IMR-90 (cell line): ENCODE data around the gene PRSS38. TPM values are rescaled to one million over a fixed set of nuclear protein-coding genes. Genes with fewer than 3 reads are reported as not detected.
A peak's percentile ranks its signal among the peaks of the same experiment; 100 is the strongest.

Experiments used
- ATAC-seq: fragments of 200-7000 bp; cut with Tn5 transposase; 2 replicates; pipeline ENCODE4 v1.9.1; 2020; ENCODE audit warnings: low read depth, mild to moderate bottlenecking, moderate library complexity
- BruUV-seq: library from RNA; stranded (reverse); fragments of 400-500 nt; replicated peaks from 2 replicates; lab custom pipeline; 2021; lab: Mats Ljungman, UMichigan
- CTCF ChIA-PET: fragments of 300-600 bp; formaldehyde crosslinking; extraction: SDS; loops from one replicate; lab custom pipeline; 2021; ENCODE audit warnings: antibody characterized with exemption; lab: Yijun Ruan, JAX
- POLR2A ChIA-PET: fragments of 300-600 bp; sonication (Branson Sonifier 250); formaldehyde crosslinking; loops from one replicate; lab custom pipeline; 2022; ENCODE audit warnings: antibody characterized with exemption; ENCODE audit not compliant: unreplicated experiment; lab: Charles Lee
- DNase-seq: peaks from one replicate; pipeline ENCODE4 v3.0.0; 2013
- H2AFZ ChIP-seq: replicated peaks from 2 replicates; pipeline ENCODE3; 2013; ENCODE audit warnings: low read length, mild to moderate bottlenecking; ENCODE audit not compliant: poor library complexity
- H2AK5ac ChIP-seq: 2 replicates; pipeline ENCODE4 v1.6.1; 2013; ENCODE audit warnings: low read depth, low read length, inconsistent platforms
- H2AK9ac ChIP-seq: replicated peaks from 2 replicates; pipeline ENCODE3; 2013; ENCODE audit warnings: mild to moderate bottlenecking, low read depth, low read length, moderate library complexity; ENCODE audit not compliant: poor library complexity
- H2BK120ac ChIP-seq: 2 replicates; pipeline ENCODE4 v1.6.1; 2013; ENCODE audit warnings: low read depth, low read length, inconsistent platforms
- H2BK15ac ChIP-seq: 3 replicates; pipeline ENCODE4 v1.6.1; 2013; ENCODE audit warnings: low read depth, low read length, inconsistent platforms
- H2BK20ac ChIP-seq: 2 replicates; pipeline ENCODE4 v1.6.1; 2013; ENCODE audit warnings: low read depth, mild to moderate bottlenecking, inconsistent platforms, low read length, moderate library complexity
- H2BK5ac ChIP-seq: 2 replicates; pipeline ENCODE4 v1.6.1; 2013; ENCODE audit warnings: mild to moderate bottlenecking, low read depth, low read length, inconsistent platforms; ENCODE audit not compliant: poor library complexity, severe bottlenecking
- H3K14ac ChIP-seq: replicated peaks from 2 replicates; pipeline ENCODE4 v1.6.1; 2013; ENCODE audit warnings: low read depth, low read length, inconsistent platforms
- H3K18ac ChIP-seq: 2 replicates; pipeline ENCODE4 v1.6.1; 2013; ENCODE audit warnings: low read depth, low read length, control low read depth
- H3K23ac ChIP-seq: 2 replicates; pipeline ENCODE4 v1.6.1; 2013; ENCODE audit warnings: low read depth, low read length, inconsistent platforms
- H3K27ac ChIP-seq: 2 replicates; pipeline ENCODE4 v1.5.1; 2013; ENCODE audit warnings: mild to moderate bottlenecking, control low read depth, low read length; ENCODE audit not compliant: insufficient read depth
- H3K27me3 ChIP-seq: 2 replicates; pipeline ENCODE4 v1.6.1; 2013; ENCODE audit warnings: low read length; ENCODE audit not compliant: control insufficient read depth, insufficient read depth
- H3K36me3 ChIP-seq: 2 replicates; pipeline ENCODE4 v1.6.1; 2013; ENCODE audit warnings: low read length, mixed read lengths; ENCODE audit not compliant: control insufficient read depth, insufficient read depth
- H3K4ac ChIP-seq: 2 replicates; pipeline ENCODE4 v1.6.1; 2013; ENCODE audit warnings: low read depth, low read length, inconsistent platforms
- H3K4me1 ChIP-seq: 2 replicates; pipeline ENCODE4 v1.6.1; 2013; ENCODE audit warnings: low read length, mixed read lengths; ENCODE audit not compliant: control insufficient read depth, insufficient read depth
- H3K4me2 ChIP-seq: 2 replicates; pipeline ENCODE4 v1.6.1; 2013; ENCODE audit warnings: low read depth, mild to moderate bottlenecking, control low read depth, low read length, moderate library complexity
- H3K4me3 ChIP-seq: 2 replicates; pipeline ENCODE4 v1.5.1; 2013; ENCODE audit warnings: low read depth, mild to moderate bottlenecking, control low read depth, low read length, moderate library complexity; ENCODE audit not compliant: insufficient read depth
- H3K56ac ChIP-seq: 2 replicates; pipeline ENCODE4 v1.6.1; 2013; ENCODE audit warnings: low read length, inconsistent platforms; ENCODE audit not compliant: insufficient read depth; ENCODE audit errors: extremely low read depth
- H3K79me1 ChIP-seq, 2 experiments: 2 replicates each; pipeline ENCODE4 v1.6.1; 2013; ENCODE audit warnings: low read length in 2 of 2, inconsistent platforms in 1 of 2, low read depth in 1 of 2
- H3K9ac ChIP-seq: 2 replicates; pipeline ENCODE4 v1.6.1; 2013; ENCODE audit warnings: low read depth, low read length, control low read depth
- H3K9me1 ChIP-seq: 2 replicates; pipeline ENCODE4 v1.6.1; 2013; ENCODE audit warnings: low read length, inconsistent platforms; ENCODE audit not compliant: insufficient read depth
- H3K9me3 ChIP-seq: 2 replicates; pipeline ENCODE4 v1.6.1; 2013; ENCODE audit warnings: low read length; ENCODE audit not compliant: control insufficient read depth, insufficient read depth
- H4K20me1 ChIP-seq: 2 replicates; pipeline ENCODE4 v1.6.1; 2013; ENCODE audit warnings: low read length, inconsistent platforms; ENCODE audit not compliant: insufficient read depth
- H4K5ac ChIP-seq: 2 replicates; pipeline ENCODE4 v1.6.1; 2013; ENCODE audit warnings: mild to moderate bottlenecking, low read depth, low read length, control low read depth
- H4K8ac ChIP-seq, 2 experiments: 2 replicates each; pipeline ENCODE4 v1.6.1; 2013; ENCODE audit warnings: low read depth in 2 of 2, low read length in 2 of 2, control low read depth in 1 of 2, inconsistent platforms in 1 of 2
- H4K91ac ChIP-seq: 2 replicates; pipeline ENCODE4 v1.6.1; 2013; ENCODE audit warnings: low read depth, low read length, inconsistent platforms; ENCODE audit not compliant: insufficient read depth
- BHLHE40 ChIP-seq: fragments of 150-350 bp; IDR thresholded peaks from 2 replicates; pipeline ENCODE4 v1.6.1; 2016; ENCODE audit warnings: mild to moderate bottlenecking, low read depth, low read length
- CEBPB ChIP-seq: IDR thresholded peaks from 2 replicates; pipeline ENCODE4 v1.6.1; 2012; ENCODE audit warnings: low read depth, low read length, improper control_type of control experiment
- CHD1 ChIP-seq: IDR thresholded peaks from 2 replicates; pipeline ENCODE4 v1.6.1; 2012; ENCODE audit warnings: low read depth, low read length, improper control_type of control experiment
- CTCF ChIP-seq: conservative IDR thresholded peaks from 2 replicates; pipeline ENCODE4 v1.5.1; 2012; ENCODE audit warnings: mild to moderate bottlenecking, low read depth, low read length, improper control_type of control experiment
- ELK1 ChIP-seq: fragments of 150-350 bp; IDR thresholded peaks from 2 replicates; pipeline ENCODE4 v1.6.1; 2016; ENCODE audit warnings: low read depth, mild to moderate bottlenecking, low read length, moderate library complexity, borderline replicate concordance
- FOS ChIP-seq: fragments of 150-350 bp; IDR thresholded peaks from 2 replicates; pipeline ENCODE4 v1.6.1; 2016; ENCODE audit warnings: low read depth, low read length
- MAFK ChIP-seq: IDR thresholded peaks from 2 replicates; pipeline ENCODE4 v1.6.1; 2012; ENCODE audit warnings: low read depth, low read length, improper control_type of control experiment
- MAZ ChIP-seq: IDR thresholded peaks from 2 replicates; pipeline ENCODE4 v1.6.1; 2012; ENCODE audit warnings: low read depth, mild to moderate bottlenecking, low read length, improper control_type of control experiment, moderate library complexity, borderline replicate concordance
- MXI1 ChIP-seq: IDR thresholded peaks from 2 replicates; pipeline ENCODE4 v1.6.1; 2012; ENCODE audit warnings: low read depth, mild to moderate bottlenecking, low read length, moderate library complexity, borderline replicate concordance
- NFE2L2 ChIP-seq: fragments of 150-350 bp; IDR thresholded peaks from 2 replicates; pipeline ENCODE4 v1.6.1; 2016; ENCODE audit warnings: low read depth, mild to moderate bottlenecking, low read length
- POLR2A ChIP-seq: IDR thresholded peaks from 2 replicates; pipeline ENCODE4 v1.6.1; 2012; ENCODE audit warnings: mild to moderate bottlenecking, low read depth, low read length
- RAD21 ChIP-seq: IDR thresholded peaks from 2 replicates; pipeline ENCODE4 v1.6.1; 2012; ENCODE audit warnings: low read length, improper control_type of control experiment
- RCOR1 ChIP-seq: IDR thresholded peaks from 2 replicates; pipeline ENCODE4 v1.6.1; 2012; ENCODE audit warnings: mild to moderate bottlenecking, low read length, improper control_type of control experiment; ENCODE audit not compliant: insufficient replicate concordance
- RFX5 ChIP-seq: IDR thresholded peaks from 2 replicates; pipeline ENCODE4 v1.8.0; 2012; ENCODE audit warnings: low read depth, mild to moderate bottlenecking, low read length, moderate library complexity
- SMC3 ChIP-seq: fragments of 150-350 bp; IDR thresholded peaks from 2 replicates; pipeline ENCODE4 v1.6.1; 2016; ENCODE audit warnings: low read depth, mild to moderate bottlenecking, antibody characterized with exemption, low read length, moderate library complexity
- USF2 ChIP-seq: fragments of 150-350 bp; IDR thresholded peaks from 2 replicates; pipeline ENCODE4 v1.6.1; 2017; ENCODE audit warnings: mild to moderate bottlenecking, antibody characterized with exemption, low read length, low read depth
- WGBS, 2 experiments: methylation state at CpG; one replicate each; pipeline versions ENCODE4 v1.1.5 to v1.1.7; 2013; ENCODE audit warnings: missing lambda C conversion rate in 2 of 2; ENCODE audit not compliant: insufficient read length in 1 of 2; ENCODE audit errors: extremely low coverage in 2 of 2; 5-methylcytosine and 5-hydroxymethylcytosine counted together
- dilution Hi-C: fragments of 300-500 bp; cut with HindIII; formaldehyde crosslinking; loops from one replicate; pipeline ENCODE4 v1.14.3; 2018; ENCODE audit warnings: low sequenced_read_pairs; ENCODE audit not compliant: unreplicated experiment
- in situ Hi-C: fragments of 300-500 bp; cut with MboI; formaldehyde crosslinking; loops from 3 replicates; pipeline ENCODE4 v1.14.3; 2019; ENCODE audit warnings: low sequenced_read_pairs, inconsistent platforms, mixed read lengths
- intact Hi-C: fragments of 100-400 bp; cut with micrococcal nuclease; formaldehyde crosslinking; loops from 2 replicates; pipeline ENCODE4 v1.10.0; 2022
- polyA plus RNA-seq, 3 experiments: library from polyadenylated mRNA; depleted of rRNA; stranded (reverse); fragments of >200 nt; gene quantifications; 2 replicates each; pipeline ENCODE4 v1.2.3, GENCODE V29; 2012; ENCODE audit warnings: low replicate concordance in 1 of 3
- total RNA-seq: library from RNA; depleted of rRNA; stranded (reverse); fragments of >200 nt; gene quantifications from 2 replicates; pipeline ENCODE4 v1.2.3, GENCODE V29; 2012

PRSS38 gene
- total and polyA plus RNA-seq, 2 of the 4 experiments (the other 2 are of a cell fraction), result not detected

GRCh38 chr1:227890451-227891222 is 75.2 kb downstream of the PRSS38 start:
- intact Hi-C loops, result no loop called here
- BruUV-seq, result no TSS peak
- dilution Hi-C loops, result no loop called here
- Histone ChIP-seq H3K14ac (no peak overlapping the region), H3K9me1 (no peaks in the 10 kb centered on the region), H3K4ac (no peak overlapping the region), H4K20me1 (no peaks in the 10 kb centered on the region), H3K23ac (no peak overlapping the region), H3K27ac (no peak overlapping the region), H2AFZ (peak overlapping the region; percentile 23), H3K79me1 (no peaks in the 10 kb centered on the region), H3K36me3 (no peaks in the 10 kb centered on the region), H3K9ac (no peak overlapping the region), H2AK5ac (no peak overlapping the region), H3K4me1 (no peaks in the 10 kb centered on the region; the same call in 1 of the 2 replicates), H2AK9ac (no peak overlapping the region), H3K56ac (no peak overlapping the region), H3K9me3 (no peaks in the 10 kb centered on the region), H4K5ac (no peak overlapping the region), H3K27me3 (peaks cover 2% of the 10 kb centered on the region; the same call in 1 of the 2 replicates), H2BK5ac (no peak overlapping the region), H2BK120ac (no peak overlapping the region), H4K8ac (no peak overlapping the region), H2BK20ac (no peak overlapping the region), H3K4me2 (no peak overlapping the region), H4K91ac (no peak overlapping the region), H3K4me3 (no peak overlapping the region), H2BK15ac (no peak overlapping the region), H3K18ac (no peak overlapping the region)
- no peak for ATAC-seq
- in situ Hi-C loops, result no loop called here
- TF ChIP-seq RAD21, result no peak
- no peak for TF ChIP-seq ELK1
- TF ChIP-seq RFX5, result no peak
- TF ChIP-seq MAFK, result no peak
- TF ChIP-seq SMC3, result no peak
- TF ChIP-seq CHD1, result no peak
- no peak for TF ChIP-seq MAZ
- no peak for TF ChIP-seq MXI1
- TF ChIP-seq USF2, result no peak
- TF ChIP-seq NFE2L2, result no peak
- TF ChIP-seq POLR2A, result no peak
- no peak for TF ChIP-seq BHLHE40
- TF ChIP-seq CEBPB, result no peak
- TF ChIP-seq RCOR1, result no peak
- no peak for TF ChIP-seq FOS
- TF ChIP-seq CTCF, result no peak
- 97% methylated on average over 5 of the region's 13 CpGs; no CpG with 5 or more reads in 1 of the 2 experiments for WGBS, 2 experiments
- POLR2A ChIA-PET, result no interaction called here
- no peak for DNase-seq
- CTCF ChIA-PET, result no interaction called here
